Measurements from ENCODE around the gene KCNK3.

The KCNK3 gene

DNA sequence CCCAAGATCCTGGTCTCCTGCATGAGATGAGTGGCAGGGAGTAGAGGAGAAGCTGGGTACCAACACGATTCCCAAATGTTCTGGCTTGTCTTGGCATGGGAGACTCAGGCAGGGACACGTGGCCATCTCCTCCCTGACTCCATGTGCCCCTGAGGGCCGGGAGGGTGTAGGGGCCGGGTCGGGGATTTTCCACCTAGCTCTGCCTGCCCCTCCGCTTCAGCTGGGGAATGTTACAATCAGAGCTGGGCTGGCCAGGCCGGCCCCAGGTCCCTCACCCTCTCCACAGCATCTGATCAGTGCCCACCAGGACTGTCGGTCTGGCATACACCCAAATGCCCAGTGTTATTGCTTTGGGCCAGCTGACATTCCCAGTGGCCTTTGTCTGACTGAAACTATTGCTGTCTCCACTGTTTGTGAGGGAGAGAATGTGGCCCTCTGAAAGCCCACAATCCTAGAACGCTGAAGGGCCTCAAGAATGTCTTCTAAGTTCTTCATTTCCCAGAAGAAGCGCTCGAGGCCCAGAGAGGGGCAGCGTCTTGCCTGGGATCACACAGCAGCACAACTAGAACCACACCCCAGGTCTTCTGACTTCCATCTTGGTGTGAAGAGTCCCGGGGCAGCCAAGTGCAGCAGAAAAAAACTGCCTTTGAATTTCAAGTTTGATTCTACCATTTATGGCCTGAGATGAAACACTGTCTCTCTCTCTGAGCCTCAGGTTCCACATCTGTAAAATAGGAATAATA is 23.2 kb downstream of the KCNK3 start:
- no peak for DNase-seq

DNA sequence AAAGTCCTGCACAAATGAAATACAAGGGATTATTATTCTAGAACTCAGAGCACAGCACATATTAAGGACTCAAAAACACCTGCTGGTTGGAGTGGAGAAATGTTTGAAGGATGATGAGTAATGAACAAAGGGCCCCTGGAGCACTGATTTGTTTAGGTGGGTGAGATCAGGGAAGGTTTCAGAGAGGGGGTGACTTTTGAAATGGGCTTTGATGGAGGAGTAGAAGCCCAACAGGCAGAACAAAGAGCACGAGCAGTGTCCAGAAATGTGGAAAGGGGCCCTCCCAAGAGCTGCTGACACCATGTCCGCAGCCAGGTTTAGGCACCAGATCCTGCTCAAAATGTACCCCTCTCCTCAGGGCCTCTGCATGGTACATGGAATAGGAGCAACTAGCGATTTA is 23.8 kb downstream of the KCNK3 start:
- no peak for DNase-seq

DNA sequence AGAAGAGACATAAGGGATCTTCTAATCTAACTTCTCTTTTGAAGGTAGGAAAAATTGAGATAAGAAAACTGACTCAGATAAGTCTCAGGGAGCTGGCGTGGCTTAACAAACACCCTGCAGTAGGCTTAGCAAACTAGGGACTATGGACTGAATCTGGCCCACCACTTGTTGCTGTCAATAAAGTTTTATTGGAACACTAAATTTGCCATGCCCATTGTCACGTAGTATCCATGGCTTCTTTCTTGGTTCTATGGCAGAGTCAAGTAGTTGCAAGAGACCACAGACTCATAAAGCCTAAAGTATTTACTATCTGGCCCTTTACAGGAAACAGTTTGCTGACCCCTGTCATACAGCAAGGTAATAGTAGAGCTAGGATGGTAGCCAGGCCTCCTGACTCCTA is 24.2 kb downstream of the KCNK3 start:
- no peak for DNase-seq

DNA sequence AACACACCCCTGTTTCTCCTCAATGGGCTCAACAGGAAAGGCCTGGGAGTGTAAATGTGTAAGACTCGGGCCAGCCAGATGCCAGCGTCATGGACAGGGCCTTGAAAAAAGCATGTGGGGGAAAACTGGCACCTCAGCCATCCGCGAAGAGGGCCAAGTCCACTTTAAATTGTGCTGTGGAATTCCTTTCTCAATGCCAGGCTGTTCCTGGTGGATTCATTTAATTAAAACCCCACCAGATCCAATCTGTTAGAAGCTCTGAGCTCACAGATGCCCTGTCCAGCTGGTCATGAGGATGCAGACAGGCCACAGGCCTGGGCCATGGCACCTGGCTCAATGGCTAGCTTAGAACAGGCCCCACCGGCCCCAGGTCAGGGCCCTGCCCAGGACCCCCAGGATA is 24.8 kb downstream of the KCNK3 start:
- DNase-seq = no peak

DNA sequence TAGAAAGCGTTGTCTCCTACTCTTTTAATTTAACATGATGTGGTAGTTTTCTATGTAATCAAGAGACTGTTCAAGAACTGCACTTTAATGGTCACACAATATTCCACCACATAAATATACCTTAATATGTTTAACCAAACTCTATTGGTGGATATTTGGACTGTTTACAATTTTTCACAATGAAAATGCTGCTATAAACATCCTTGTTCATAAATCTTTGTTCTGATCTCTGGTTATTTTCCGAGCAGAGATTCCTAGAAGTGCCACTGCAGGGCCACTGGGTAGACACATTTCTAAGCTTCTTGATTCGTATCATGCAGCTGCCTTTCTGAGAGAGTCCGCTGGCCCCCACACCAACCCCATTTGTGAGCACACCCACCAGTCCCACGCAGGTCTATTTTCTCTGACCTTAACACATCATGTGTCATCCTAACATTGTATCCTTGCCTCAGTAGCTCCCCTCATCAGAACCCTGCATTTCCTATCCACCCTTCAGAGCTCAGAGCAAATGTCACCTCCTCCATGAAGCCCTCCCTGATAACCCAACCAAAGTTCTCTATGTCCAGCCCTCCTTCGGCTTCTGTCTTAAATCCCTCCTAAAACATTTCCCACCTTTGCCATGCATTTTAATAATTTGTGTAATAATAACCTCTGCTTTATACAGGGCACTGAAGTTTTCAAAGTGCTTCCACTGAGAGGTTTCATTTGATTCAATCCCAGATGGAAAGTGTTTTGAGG is 26.6 kb downstream of the KCNK3 start:
- DNase-seq = no peak

DNA sequence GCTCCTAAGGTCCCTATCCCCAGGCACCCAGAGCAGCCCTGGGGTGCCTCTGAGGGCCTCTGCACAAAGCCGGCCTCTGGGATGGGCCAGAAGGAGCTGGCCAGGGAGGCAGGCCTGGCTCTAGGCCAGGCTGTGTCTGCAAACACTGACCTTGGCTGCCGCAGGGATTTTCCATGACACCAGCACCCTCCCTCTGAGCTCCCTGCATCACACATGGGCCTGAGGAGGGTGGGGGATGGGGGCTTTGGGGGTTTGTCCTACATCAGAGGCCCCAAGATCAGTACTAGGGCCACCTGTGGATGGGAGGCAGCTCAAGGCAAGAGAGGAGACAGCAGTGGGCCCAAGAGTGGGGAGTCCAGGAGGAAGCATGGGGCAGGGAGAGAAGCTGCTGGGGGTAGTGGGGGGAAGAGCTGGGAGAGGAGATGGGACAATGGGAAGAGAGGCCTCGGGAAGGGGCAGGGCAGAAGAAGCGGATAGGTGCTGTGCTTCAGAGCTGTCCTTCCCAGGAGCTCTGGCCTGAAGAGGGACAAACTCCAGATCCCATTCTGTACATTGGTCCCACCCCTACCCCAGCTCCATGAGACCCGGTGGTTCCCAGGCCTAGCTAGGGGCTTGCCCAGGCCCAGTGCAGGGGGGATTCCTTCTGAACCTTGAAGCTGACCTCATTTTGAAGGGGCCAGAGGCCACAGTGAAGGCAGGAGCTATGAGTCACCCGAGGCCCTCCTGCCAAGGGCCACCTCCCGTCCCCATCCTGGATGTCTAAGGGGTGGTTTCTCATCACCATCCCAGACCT is 28.0 kb downstream of the KCNK3 start:
- DNase-seq = no peak

DNA sequence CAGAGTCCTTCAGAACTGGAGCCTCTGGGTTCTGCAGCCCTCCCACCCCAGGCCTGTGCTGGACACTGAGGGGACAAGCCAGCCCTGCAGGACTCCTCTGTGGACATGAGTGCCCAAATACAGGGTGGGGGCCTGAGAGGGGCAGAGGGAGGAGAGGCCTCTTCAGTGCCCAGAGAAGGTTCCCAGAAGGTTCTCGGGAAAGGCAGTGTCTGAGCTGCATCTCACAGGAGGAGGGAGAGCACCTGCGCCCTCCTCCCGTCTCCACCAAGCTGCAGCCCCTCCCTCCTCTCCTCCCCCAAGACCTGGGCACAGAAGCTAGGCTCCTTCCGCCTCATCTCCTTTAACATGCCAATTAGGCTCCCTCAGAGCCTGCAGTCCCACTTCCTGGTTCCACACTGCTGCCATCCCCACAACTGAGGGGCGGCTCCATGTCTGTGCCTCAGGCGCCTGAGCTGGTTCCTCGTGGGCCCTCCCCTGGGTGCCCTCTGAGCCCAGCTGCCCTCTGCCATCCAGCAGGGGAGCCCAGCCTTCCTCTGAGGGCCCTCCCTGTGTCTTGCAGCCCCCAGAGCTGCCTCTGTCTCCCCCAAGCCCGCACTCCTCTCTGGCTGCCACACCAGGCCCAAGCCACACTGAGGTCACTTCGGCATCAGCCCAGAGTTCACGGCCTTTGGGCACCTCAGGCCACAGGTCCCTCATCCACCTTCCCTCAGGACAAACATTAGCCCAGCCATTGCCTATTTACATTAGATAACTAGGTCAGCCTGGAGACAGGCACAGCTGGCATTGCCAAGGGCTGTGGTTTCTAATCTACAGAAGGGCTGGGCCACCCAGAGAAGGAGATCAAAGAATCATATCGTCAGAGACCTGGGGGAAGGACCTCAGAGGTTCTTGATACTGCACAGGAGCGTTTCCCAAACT is 28.9 kb downstream of the KCNK3 start:
- DNase-seq = no peak

DNA sequence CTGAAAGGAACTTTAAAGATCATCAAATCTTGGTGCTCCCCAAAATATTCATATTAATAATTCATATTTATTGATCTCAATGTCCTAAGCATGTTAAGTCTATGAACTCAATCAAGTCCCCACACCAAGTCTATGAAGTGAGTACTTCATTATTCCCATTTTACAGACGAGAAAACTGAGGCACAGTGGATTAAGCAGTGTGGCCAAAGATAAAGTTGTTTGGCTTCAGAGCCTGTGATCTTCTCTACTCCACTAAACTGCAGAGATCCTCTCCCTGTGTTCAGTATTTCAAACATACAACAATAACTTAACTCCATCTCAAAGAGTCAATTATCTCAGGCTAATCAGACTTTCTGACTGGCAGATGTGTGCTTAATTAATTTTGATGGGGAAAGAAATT is 29.8 kb downstream of the KCNK3 start:
- DNase-seq = no peak

DNA sequence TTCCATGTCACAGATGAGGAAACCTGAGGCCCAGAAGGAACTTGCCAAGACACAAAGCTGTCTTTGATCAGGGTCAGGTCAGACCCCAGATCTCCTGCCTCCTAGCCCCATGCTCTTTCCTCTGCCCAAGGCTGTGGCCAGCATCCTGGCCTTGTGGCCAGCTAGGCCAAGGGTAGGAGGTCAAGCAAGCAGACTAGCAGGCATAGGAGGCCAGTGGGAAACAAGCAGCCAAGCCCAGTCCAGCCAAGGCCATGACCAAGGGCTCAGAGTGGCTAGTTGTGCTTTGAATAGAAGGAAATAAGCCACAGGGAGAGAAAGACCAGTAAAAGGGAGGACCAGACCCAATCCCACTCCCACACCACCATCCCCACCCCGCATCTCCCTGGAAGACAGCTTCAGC is 30.4 kb downstream of the KCNK3 start:
- no peak for DNase-seq

DNA sequence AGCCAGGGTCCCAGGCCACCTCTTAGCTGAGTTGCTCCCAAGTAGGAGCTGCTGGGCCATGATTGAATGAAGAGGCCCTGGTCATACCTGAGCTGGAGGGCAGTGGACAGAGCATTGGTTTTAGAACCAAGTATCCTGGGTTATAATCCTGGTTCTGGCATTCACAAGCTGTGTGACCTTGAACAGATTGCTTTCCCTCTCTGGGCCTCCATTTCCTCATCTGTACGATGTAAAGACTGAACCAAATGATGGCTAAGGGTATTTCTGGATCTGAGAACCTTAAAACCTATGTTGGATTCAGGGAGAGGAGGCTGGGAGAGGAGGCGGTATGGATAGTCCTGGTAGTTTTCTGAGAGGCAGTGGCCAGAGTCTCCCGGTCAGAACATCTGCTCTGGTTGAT is 31.0 kb downstream of the KCNK3 start:
- no peak for DNase-seq

DNA sequence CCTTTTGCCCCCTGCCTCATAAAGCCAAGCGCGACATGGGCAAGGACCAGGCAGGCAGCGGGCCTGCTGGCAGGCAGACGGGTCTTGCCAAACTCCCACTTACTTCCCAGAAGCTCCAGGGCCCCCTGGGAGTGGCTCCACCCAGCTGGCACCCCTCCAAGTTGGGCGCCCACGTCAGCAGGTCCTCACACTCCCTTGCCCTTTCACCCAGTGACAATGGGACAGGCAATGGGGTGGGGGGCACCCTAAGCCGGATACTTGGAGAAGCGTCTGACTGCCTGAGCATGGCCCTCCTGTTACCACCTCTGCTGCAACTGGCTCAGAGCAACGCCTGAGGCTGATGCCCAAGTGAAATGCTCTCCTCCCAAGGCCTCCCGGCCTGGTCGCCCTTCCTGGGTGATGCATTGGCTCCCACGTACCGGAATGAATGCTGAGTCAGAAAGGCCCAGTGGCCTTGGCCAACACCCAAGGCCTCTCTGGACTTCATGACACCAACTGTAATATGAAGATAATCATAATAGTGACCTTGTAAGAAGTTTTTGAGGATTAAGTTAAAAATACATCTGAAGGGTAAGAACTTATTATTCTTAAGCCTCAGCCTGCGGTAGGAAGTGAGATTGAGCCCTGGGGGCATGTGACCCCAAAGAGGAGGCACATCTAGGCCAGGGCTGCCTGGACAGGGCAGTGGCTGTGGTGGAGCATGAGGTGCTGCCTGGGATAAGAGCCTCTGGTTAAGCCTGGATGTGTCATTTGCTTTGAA is 31.6 kb downstream of the KCNK3 start:
- DNase-seq = no peak

DNA sequence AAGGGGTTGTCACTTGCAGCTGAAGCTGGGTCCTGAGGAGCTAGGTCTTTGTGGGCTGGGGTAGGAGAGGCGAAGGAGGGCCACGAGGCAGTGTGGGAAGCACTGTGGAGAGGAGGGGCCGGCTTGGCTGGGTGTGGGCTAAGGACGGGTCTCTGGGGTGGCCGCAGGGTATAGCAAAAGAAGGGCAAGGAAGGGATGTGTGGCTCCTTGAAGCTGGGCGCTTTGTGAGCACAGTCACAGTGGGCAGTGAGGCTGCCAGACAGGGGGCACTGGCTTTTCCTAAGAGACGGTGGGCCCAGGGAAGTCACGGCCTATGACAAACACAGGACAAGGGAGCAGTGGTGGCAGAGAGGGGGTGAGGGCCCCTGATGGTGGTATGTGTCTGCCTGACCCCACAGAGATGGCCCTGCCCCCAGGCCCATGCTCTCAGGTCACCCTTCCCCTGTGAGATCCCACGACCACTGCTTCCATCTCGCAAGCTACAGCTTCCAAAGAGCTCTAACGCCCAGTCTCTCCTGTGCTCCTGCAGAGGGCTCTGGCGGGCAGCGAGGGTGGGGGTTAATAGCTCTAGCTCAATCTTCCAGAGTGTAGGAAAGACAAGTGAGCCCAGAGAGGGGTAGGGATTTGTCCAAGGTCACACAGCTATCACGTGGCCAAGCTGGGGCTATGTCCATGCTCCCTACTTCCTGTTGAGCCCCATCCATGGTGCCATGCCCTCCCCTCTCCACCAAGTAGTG is 32.4 kb downstream of the KCNK3 start:
- no peak for DNase-seq

DNA sequence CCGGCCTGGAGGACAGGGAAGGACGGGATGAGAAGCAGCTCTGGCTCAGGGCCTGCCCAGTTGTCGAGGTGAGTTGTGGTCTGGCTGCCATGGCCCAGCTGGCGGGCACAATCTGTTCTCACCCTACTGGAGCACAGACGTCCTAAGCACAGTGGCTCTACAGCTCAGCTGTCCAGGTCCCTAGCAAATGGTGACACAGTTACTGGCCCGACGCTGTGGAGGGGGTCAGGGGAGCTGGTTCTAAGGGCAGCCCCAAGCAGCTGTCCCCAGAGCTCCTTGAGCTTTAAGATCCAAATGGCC is 32.9 kb downstream of the KCNK3 start:
- no peak for DNase-seq

DNA sequence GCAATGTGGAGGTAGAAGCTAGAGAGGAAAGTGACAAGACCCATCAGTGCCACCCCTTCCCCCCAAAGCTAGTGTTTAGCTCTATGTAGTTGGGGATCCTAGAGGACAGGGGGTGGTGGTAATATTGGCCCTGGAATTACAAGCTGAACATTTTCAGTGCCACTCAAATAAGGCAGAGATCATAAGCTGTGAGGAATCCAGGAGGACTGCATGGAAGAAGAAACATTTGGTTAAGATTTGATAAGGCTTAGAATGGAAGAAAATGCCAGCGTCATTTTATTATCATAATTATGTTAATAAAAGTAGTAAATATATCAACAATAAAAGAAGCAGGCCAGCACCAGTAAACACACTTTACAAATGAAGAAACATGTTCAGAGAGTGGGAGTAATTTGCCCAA is 33.7 kb downstream of the KCNK3 start:
- no peak for DNase-seq

DNA sequence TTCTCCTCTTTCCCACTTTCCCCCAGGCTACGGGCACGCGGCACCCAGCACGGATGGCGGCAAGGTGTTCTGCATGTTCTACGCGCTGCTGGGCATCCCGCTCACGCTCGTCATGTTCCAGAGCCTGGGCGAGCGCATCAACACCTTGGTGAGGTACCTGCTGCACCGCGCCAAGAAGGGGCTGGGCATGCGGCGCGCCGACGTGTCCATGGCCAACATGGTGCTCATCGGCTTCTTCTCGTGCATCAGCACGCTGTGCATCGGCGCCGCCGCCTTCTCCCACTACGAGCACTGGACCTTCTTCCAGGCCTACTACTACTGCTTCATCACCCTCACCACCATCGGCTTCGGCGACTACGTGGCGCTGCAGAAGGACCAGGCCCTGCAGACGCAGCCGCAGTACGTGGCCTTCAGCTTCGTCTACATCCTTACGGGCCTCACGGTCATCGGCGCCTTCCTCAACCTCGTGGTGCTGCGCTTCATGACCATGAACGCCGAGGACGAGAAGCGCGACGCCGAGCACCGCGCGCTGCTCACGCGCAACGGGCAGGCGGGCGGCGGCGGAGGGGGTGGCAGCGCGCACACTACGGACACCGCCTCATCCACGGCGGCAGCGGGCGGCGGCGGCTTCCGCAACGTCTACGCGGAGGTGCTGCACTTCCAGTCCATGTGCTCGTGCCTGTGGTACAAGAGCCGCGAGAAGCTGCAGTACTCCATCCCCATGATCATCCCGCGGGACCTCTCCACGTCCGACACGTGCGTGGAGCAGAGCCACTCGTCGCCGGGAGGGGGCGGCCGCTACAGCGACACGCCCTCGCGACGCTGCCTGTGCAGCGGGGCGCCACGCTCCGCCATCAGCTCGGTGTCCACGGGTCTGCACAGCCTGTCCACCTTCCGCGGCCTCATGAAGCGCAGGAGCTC is 35.4 kb downstream of the KCNK3 start:
- peak in 1 of 2 donors; percentile 27 for DNase-seq

DNA sequence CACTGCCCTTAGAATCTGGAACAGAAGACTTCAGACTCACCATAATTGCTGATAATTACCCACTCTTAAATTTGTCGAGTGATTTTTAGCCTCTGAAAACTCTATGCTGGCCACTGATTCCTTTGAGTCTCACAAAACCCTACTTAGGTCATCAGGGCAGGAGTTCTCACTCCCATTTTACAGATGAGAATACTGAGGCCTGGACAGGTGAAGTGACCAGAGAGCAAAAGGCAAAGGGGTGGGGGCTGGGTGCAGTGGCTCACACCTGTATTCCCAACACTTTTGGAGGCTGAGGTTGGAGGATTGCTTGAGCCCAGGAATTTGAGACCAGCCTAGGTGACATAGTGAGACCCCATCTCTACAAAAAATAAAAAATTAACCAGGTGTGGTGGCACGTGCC is 36.8 kb downstream of the KCNK3 start:
- DNase-seq = no peak

DNA sequence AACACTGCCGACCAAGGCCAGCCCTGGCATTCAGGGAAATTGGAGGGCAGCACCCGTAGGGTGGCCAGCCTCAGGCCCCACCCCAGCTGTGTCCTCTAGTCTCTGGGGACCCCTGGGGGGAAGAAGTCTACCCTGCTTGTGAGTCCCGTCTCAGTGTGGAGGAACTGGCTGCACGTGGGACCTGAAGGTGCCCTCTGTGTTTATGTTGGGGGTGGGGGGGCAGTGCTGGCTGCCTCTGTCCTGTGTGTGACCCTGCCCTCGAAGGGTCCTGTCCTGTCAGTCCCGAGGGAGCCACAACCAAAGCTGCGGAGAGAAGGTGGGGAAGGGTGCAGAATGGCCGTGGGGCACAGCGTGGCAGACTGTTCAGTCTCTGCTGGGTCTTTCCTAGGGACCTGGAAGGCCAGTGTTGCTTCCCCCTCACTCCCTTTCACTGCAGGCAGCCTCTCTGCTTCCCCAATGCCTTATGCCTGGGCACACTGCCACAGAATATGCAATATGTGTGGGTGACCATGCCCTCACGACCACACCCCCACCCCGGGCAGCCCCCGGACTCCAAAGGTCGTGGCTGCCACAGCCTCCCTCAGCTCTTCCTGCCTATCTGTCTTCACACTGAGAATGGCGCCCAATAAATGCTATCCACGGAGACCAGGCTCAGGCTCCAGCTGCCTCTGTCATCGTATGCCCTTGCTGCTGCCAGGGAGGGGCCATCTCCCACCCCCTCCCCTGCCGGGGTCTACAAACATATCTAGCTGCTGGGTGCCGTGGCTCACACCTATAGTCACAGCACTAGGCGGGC is 38.2 kb downstream of the KCNK3 start:
- DNase-seq = no peak

DNA sequence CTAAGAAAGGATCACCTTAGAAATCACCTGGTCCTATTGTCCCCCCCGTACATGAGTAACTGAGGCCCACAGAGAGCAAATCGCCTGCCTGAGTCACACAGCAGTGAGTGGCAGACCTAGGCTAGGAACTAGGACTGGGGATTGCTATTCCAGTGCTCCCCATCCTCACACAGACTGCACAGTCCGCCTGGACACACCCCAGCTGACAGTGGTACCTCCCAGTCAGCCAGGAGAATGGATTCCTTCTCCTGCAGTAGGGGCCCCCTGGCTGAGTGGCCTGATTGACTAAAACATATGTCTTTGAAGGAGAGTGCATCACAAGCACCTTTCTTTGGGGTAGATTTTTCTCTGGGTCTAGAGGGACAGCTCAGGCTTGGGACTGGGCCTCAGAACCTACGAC is 39.2 kb downstream of the KCNK3 start:
- DNase-seq = no peak

DNA sequence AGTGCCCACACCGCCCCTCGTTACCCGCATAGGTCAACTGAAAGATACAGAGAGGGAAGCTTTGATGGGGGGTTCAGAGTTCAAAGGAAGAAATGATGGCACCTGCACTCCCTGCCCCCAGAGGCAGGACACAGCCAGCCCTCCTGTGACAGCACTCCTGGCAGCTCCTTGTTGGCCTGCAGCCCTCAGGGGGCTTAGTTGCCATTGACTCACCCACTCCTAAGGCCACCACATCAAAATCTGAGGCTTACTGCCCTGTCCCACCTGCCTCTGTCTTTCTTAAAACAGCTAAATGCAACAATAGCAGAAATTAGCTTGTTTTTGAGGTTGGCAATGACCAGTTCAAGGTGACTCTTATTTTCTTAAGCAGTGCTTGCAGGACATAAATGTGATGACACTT is 39.9 kb downstream of the KCNK3 start:
- DNase-seq = no peak

DNA sequence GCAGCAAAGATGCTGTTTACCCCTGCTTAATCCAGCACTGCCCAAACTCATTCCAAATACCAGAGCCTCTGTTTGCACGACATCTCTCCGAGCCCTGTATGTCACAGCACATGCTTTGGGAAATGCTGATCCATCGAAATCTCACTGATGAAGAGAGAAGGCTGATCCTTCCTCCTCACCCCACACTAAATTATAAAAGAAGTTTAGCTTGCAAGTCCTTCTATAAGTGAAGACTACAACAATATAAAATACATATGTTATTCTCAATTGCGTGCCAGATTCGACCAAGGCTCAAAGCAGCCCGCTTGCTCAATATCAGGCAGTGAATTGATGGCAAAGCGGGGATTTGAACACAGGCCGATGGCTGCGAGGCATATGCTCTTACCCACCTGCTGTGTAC is 40.9 kb downstream of the KCNK3 start:
- no peak for DNase-seq

Measured in stimulated activated CD4-positive, alpha-beta T cell treated with anti-CD3 and anti-CD28 coated beads, Interleukin-2, amount 100 ng/mL, for 24 hours (primary cell).